ENCODE results near the gene BACH2.

BACH2 gene

GRCh38 chr6:90179190-90180169 lies 117.2 kb downstream of the BACH2 start:
- no peak overlapping the region for H3K27ac ChIP-seq
- TF ChIP-seq, protein P1, sequence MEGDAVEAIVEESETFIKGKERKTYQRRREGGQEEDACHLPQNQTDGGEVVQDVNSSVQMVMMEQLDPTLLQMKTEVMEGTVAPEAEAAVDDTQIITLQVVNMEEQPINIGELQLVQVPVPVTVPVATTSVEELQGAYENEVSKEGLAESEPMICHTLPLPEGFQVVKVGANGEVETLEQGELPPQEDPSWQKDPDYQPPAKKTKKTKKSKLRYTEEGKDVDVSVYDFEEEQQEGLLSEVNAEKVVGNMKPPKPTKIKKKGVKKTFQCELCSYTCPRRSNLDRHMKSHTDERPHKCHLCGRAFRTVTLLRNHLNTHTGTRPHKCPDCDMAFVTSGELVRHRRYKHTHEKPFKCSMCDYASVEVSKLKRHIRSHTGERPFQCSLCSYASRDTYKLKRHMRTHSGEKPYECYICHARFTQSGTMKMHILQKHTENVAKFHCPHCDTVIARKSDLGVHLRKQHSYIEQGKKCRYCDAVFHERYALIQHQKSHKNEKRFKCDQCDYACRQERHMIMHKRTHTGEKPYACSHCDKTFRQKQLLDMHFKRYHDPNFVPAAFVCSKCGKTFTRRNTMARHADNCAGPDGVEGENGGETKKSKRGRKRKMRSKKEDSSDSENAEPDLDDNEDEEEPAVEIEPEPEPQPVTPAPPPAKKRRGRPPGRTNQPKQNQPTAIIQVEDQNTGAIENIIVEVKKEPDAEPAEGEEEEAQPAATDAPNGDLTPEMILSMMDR (conservative IDR thresholded peaks at IDR 0.05), result peak; percentile 39

- TF ChIP-seq, protein P1 (conservative IDR thresholded peaks at IDR 0.05), result no peak
- no peak overlapping the region for H3K27ac ChIP-seq
These were observed 118.2 kb downstream of the BACH2 start for GRCh38 chr6:90178384-90178855.

- TF ChIP-seq, protein P1 (conservative IDR thresholded peaks at IDR 0.05), result no peak
- no peak overlapping the region for H3K27ac ChIP-seq
These were observed 118.9 kb downstream of the BACH2 start for GRCh38 chr6:90177544-90178383.

DNA sequence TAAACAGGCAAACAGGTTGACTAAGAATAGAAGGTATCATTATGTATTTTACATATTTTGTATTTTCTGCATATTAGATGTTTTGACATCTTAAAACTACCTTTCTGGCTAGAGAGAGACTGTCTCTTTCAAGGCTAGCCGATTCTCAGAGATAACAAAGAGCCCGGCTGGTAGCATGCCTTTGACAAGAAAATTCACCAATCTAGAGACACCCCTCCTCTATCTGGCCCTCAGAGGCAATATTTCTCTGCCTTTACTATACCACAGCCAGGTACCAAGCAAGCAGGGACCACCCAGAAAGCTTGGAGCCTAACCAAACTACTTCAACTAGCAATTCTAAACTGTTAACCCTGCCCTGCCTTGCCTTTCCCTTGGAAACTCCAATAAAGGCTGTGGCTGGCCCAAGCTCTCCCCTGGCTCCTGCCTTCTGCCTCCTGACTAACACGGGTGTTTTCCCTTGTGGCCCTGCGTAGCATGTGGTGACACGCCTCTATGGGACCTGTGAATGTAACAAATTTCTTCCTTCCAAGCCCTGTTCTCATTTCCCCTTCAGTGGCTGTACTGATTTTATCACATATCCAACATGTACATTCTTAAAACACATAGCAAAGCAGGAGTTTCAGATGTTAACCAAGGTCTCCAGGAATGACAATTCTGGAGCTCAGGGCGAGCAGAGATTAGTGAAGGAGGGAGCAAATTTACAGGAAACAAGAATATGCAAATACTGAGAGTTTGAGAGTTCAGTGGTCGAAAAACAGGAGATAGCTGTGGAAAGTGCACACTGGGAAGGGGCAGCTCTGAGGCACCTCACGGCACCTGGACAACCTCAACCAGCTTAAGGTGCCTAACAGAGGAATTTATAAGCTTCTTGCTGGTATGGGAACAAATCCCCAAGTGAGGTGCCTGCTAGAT lies 120.8 kb downstream of the BACH2 start:
- TF ChIP-seq, protein P1 (conservative IDR thresholded peaks at IDR 0.05), result no peak
- H3K27ac ChIP-seq, result no peak overlapping the region

GRCh38 chr6:90173262-90173925 lies 123.2 kb downstream of the BACH2 start:
- TF ChIP-seq, protein P1 (conservative IDR thresholded peaks at IDR 0.05), result no peak
- no peak overlapping the region for H3K27ac ChIP-seq

- H3K27ac ChIP-seq, result no peak overlapping the region
- TF ChIP-seq, protein P1 (conservative IDR thresholded peaks at IDR 0.05), result no peak
These were observed 126.0 kb downstream of the BACH2 start for GRCh38 chr6:90170601-90171000.
